ENCODE results near the gene MMP2.

DNA sequence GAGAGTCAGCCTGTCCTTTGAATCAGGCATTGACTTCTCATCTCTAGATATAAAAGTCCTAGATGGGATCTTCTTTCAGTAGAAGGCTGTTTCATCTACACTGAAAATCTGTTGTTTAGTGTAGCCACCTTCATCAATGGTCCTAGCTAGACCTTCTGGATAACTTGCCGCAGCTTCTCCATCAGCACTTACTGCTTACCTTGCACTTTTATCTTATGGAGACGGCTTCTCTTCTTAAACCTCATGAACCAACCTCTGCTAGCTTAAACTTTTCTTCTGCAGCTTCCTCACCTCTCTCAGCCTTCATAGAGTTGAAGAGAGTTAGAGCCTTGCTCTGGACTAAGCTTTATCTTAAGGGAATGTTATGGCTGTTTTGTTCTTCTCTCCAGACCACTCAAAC, 5.4 kb upstream of the MMP2 start:
- TF ChIP-seq, protein P1, sequence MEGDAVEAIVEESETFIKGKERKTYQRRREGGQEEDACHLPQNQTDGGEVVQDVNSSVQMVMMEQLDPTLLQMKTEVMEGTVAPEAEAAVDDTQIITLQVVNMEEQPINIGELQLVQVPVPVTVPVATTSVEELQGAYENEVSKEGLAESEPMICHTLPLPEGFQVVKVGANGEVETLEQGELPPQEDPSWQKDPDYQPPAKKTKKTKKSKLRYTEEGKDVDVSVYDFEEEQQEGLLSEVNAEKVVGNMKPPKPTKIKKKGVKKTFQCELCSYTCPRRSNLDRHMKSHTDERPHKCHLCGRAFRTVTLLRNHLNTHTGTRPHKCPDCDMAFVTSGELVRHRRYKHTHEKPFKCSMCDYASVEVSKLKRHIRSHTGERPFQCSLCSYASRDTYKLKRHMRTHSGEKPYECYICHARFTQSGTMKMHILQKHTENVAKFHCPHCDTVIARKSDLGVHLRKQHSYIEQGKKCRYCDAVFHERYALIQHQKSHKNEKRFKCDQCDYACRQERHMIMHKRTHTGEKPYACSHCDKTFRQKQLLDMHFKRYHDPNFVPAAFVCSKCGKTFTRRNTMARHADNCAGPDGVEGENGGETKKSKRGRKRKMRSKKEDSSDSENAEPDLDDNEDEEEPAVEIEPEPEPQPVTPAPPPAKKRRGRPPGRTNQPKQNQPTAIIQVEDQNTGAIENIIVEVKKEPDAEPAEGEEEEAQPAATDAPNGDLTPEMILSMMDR (IDR thresholded peaks at IDR 0.05): no peak
- TF ChIP-seq POLR2A (IDR thresholded peaks at IDR 0.05): no peak

Measured in ovary (tissue), 3 donors.